Neural crest cell (in vitro differentiated cells): Measurements from ENCODE around the gene RASEF. TPM values are rescaled to one million over a fixed set of nuclear protein-coding genes. Genes with fewer than 3 reads are reported as not detected.
"Not testable (repeated sequence)": the region's sequence is repeated elsewhere in the genome, so short reads cannot be mapped to it uniquely, and the experiment has no call there.

Experiments used
- DNase-seq: peaks from one replicate; pipeline ENCODE4 v3.0.0; 2021; ENCODE audit warnings: low read depth, mixed read lengths, low spot score
- H3K27ac Mint-ChIP-seq: one replicate; pipeline ENCODE4 v1.8.0; 2021; ENCODE audit warnings: mild to moderate bottlenecking, mixed read lengths; ENCODE audit not compliant: unreplicated experiment
- H3K27me3 Mint-ChIP-seq: 2 replicates; pipeline ENCODE4 v1.8.0; 2021; ENCODE audit warnings: low read depth, mild to moderate bottlenecking, mixed read lengths
- H3K36me3 Mint-ChIP-seq: 2 replicates; pipeline ENCODE4 v1.8.0; 2021; ENCODE audit warnings: low read depth, mild to moderate bottlenecking, mixed read lengths
- H3K4me1 Mint-ChIP-seq: 2 replicates; pipeline ENCODE4 v1.8.0; 2021; ENCODE audit warnings: mixed read lengths
- H3K4me3 Mint-ChIP-seq: one replicate; pipeline ENCODE4 v1.8.0; 2021; ENCODE audit warnings: mild to moderate bottlenecking, mixed read lengths
- H3K9me3 Mint-ChIP-seq: 2 replicates; pipeline ENCODE4 v1.8.0; 2021; ENCODE audit warnings: mixed read lengths
- total RNA-seq: library from RNA; stranded (reverse); gene quantifications from 2 replicates; pipeline ENCODE4 v1.2.1, GENCODE V29; 2021
- TF ChIP-seq, protein P1 (sequence below): fragments of 200-600 bp; sonication (generic); conservative IDR thresholded peaks from 2 replicates; pipeline ENCODE4 v1.5.0; 2021; ENCODE audit warnings: antibody characterized with exemption, mild to moderate bottlenecking

The RASEF gene
- total RNA-seq, 1 donor from 2014 or later = 0.16 TPM

DNA sequence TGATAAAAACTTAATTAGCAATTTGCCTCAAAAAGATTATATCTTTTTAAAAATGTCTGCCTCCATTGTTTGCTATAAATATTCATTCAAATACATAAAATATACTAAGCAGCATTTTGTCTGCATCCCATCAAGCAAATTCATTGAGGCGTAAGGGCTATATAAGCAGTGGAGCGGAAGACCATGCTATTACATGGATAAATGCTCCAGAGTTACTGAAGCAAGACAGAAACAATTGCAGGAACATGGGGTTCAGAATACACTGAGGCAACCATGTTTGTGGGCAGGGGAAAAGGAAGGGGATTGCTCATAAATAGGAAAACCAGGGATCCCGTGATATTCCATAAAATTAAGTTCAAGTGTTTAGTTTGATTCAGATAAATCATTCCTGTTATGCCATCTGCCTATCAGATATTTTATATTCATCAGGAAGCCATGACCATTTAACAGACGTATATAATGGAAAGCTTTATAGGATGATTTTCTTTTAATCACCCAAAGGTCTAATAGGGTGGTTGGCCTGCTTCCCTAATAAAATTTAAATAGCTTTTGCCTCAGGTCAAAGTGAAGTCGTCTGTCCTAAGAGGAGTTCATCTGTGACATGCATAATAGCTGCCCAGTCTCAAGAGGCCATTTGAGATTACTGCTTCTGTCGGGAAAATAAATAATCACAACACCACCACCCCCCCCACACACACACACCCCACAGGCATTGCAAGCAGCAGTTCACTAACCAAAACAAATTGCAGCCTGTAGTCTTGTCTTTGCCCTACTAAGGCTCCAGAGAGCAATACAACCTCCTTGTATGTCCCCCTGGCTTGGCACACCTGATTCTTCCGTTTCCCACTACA, 105.2 kb downstream of the RASEF start:
- Mint-ChIP-seq H3K4me3 (no peak overlapping the region), H3K27ac (no peak overlapping the region), H3K9me3 (peaks cover 2% of the 10 kb centered on the region), H3K4me1 (peaks cover 12% of the 10 kb centered on the region), H3K36me3 (no peaks in the 10 kb centered on the region), H3K27me3 (no peaks in the 10 kb centered on the region)
- DNase-seq = no peak
- TF ChIP-seq, protein P1, sequence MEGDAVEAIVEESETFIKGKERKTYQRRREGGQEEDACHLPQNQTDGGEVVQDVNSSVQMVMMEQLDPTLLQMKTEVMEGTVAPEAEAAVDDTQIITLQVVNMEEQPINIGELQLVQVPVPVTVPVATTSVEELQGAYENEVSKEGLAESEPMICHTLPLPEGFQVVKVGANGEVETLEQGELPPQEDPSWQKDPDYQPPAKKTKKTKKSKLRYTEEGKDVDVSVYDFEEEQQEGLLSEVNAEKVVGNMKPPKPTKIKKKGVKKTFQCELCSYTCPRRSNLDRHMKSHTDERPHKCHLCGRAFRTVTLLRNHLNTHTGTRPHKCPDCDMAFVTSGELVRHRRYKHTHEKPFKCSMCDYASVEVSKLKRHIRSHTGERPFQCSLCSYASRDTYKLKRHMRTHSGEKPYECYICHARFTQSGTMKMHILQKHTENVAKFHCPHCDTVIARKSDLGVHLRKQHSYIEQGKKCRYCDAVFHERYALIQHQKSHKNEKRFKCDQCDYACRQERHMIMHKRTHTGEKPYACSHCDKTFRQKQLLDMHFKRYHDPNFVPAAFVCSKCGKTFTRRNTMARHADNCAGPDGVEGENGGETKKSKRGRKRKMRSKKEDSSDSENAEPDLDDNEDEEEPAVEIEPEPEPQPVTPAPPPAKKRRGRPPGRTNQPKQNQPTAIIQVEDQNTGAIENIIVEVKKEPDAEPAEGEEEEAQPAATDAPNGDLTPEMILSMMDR = no peak

DNA sequence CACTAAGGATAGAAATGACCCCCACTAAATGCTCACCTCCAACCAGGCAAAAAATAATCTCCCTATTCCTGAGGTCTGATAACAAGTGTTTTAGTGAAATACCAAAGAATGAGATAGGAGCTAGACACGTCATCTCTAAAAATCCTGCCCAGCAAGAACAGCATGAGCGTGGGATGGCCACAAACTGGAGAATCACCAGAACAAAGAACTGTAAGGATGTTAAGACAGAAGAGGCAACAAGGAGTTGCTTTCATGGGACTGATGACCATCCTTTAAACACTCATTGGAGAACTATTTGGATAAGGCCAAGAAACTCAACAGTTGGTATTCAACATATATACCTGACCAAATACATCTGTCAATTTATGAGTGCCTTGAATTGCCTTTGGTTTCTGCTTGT, 113.7 kb downstream of the RASEF start:
- Mint-ChIP-seq H3K9me3 (no peaks in the 10 kb centered on the region), H3K4me3 (no peak overlapping the region), H3K27me3 (peaks cover 3% of the 10 kb centered on the region), H3K4me1 (no peaks in the 10 kb centered on the region), H3K27ac (no peak overlapping the region), H3K36me3 (no peaks in the 10 kb centered on the region)
- TF ChIP-seq, protein P1 = no peak
- DNase-seq = no peak

DNA sequence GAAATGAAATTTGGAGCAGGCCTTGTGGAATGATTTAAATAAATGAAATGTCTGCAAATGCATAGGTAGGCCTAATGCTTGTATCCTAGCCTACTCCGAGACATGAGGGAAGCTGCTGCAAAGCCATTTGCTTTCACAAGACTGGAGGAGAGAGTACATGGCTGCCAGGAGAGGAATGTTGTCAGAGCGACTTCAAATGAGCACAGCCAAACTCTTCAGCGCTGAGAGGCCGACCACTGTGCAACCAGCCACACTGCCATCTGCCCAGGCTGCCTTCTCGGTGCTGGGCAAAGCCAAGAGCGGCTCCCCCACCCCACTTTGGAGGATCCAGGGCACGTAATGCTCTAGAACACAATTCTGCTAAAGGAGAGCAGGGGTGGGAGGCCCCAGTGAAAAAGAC, 122.6 kb downstream of the RASEF start:
- H3K9me3 Mint-ChIP-seq = no peaks in the 10 kb centered on the region
- H3K27me3 Mint-ChIP-seq = no peaks in the 10 kb centered on the region
- no peak overlapping the region for H3K27ac Mint-ChIP-seq
- H3K4me3 Mint-ChIP-seq = no peak overlapping the region
- no peaks in the 10 kb centered on the region for H3K36me3 Mint-ChIP-seq
- no peaks in the 10 kb centered on the region for H3K4me1 Mint-ChIP-seq
- TF ChIP-seq, protein P1 = no peak
- no peak for DNase-seq

DNA sequence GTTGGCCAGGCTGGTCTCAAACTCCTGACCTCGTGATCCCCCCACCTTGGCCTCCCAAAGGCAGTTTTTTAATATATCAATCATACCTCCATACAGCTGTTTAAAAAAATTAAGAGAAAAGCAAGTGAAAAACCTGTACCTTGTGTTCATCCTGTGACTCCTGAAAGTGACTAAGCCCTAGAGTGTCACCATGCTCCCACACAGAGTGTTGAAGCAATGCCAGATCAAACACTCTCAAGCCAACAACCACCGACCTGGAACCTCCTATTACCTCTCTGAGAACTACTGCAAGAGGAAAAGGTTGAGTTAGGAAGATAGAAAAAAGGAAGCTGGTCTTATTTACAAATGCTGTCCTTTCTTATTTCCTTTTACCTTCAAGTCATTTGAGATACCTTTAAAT, 123.5 kb downstream of the RASEF start:
- Mint-ChIP-seq H3K36me3 (no peaks in the 10 kb centered on the region), H3K27me3 (no peaks in the 10 kb centered on the region), H3K27ac (no peak overlapping the region), H3K9me3 (no peaks in the 10 kb centered on the region), H3K4me3 (no peak overlapping the region), H3K4me1 (no peaks in the 10 kb centered on the region)
- DNase-seq = no peak
- TF ChIP-seq, protein P1 = no peak

DNA sequence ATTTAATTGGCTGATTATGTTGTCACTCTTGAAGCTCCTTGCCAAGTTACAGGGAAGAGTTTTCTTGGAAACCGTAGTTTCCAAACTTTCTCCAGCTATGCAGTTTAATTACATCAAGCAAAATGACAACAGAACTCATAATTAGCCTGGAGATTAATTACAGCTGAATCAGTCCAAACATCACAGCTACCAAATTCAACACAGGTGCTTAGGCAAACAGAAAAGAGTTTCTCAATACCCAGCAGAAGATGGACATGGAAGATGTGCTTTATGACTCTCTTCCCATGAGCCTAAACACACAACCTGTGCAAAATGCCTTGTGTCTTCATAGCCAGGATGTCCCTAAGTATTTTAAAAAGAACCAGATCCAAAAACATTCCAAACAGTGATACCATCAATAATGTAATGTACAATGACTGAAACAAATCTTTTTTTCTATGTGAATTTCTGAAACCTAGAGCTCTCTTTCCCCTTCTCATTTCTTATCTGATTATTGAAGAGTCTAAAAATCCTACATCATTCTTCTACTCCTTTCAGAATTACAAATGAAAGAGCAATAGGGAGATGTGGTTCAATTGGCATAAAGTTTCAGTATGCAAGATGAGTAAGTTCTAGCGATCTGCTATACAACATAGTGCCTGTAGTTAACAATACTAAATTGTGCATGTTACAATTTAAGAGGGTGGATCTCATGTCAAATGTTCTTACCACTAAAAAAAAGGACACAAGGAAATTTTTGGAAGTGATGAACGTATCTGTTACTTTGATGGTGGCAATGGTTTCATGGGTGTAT, 124.3 kb downstream of the RASEF start:
- Mint-ChIP-seq H3K4me3 (no peak overlapping the region), H3K27me3 (no peaks in the 10 kb centered on the region), H3K27ac (no peak overlapping the region), H3K4me1 (no peaks in the 10 kb centered on the region), H3K9me3 (no peaks in the 10 kb centered on the region), H3K36me3 (no peaks in the 10 kb centered on the region)
- TF ChIP-seq, protein P1 = no peak
- no peak for DNase-seq

DNA sequence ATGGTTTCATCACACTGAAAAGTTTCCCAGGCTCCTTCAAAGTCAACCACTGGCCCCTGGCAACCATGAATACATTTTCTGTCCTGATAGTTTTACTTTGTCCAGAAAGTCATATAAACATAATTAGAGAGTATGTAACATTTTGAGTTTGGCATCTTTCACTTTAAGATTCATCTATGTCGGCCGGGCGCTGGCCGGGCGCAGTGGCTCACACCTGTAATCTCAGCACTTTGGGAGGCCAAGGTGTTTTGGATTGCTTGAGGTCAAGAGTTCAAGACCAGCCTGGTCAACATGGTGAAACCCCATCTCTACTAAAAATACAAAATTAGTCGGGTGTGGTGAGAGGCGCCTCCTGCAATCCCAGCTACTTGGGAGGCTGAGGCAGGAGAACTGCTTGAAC, 126.4 kb downstream of the RASEF start:
- not testable (repeated sequence) for H3K36me3 Mint-ChIP-seq, DNase-seq, H3K4me3 Mint-ChIP-seq, H3K27ac Mint-ChIP-seq, H3K9me3 Mint-ChIP-seq, H3K27me3 Mint-ChIP-seq, H3K4me1 Mint-ChIP-seq
